H54 (cell line): ENCODE results near the gene MAGI2.
A peak's percentile ranks its signal among the peaks of the same experiment; 100 is the strongest.

Source experiments
- DNase-seq: peaks from one replicate; pipeline ENCODE4 v3.0.0; 2011; ENCODE audit warnings: low spot score, mixed read lengths; ENCODE audit not compliant: insufficient read length
- FAIRE-seq: peaks from 3 replicates; lab custom pipeline; 2011; peaks lifted over from hg19 to GRCh38; lab: Jason Lieb, UNC
- POLR2A ChIP-seq: IDR thresholded peaks from 2 replicates; pipeline ENCODE4 v1.6.1; 2011; ENCODE audit warnings: low read depth, mild to moderate bottlenecking, low read length

MAGI2 gene

GRCh38 chr7:79332091-79332490 lies 121.4 kb downstream of the MAGI2 start:
- TF ChIP-seq POLR2A = no peak
- no peak for DNase-seq
- no peak for FAIRE-seq

GRCh38 chr7:79329464-79329863 lies 124.0 kb downstream of the MAGI2 start:
- TF ChIP-seq POLR2A = no peak

GRCh38 chr7:79320741-79321473 lies 132.6 kb downstream of the MAGI2 start:
- no peak for DNase-seq
- no peak for TF ChIP-seq POLR2A
- FAIRE-seq = peak; percentile 48

More at GRCh38 chr7:79329464-79329863, 124.0 kb downstream of the MAGI2 start:
- FAIRE-seq (no peak), DNase-seq (no peak)

GRCh38 chr7:79319369-79319768 lies 134.1 kb downstream of the MAGI2 start:
- FAIRE-seq (no peak), DNase-seq (no peak)
- TF ChIP-seq POLR2A = no peak

- peak; percentile 53 for DNase-seq
- peak; percentile 100 for FAIRE-seq
- no peak for TF ChIP-seq POLR2A
Observed at GRCh38 chr7:79317728-79318127, 135.7 kb downstream of the MAGI2 start.

GRCh38 chr7:79312022-79312421 lies 141.4 kb downstream of the MAGI2 start:
- FAIRE-seq (no peak), DNase-seq (no peak)
- no peak for TF ChIP-seq POLR2A

- FAIRE-seq (no peak), DNase-seq (no peak)
- no peak for TF ChIP-seq POLR2A
Observed at GRCh38 chr7:79308192-79308591, 145.3 kb downstream of the MAGI2 start.

- no peak for TF ChIP-seq POLR2A
- DNase-seq = no peak
- no peak for FAIRE-seq
Observed at GRCh38 chr7:79307376-79307775, 146.1 kb downstream of the MAGI2 start.

GRCh38 chr7:79304711-79305110 lies 148.8 kb downstream of the MAGI2 start:
- DNase-seq (no peak), FAIRE-seq (peak; percentile 36)
- no peak for TF ChIP-seq POLR2A

- FAIRE-seq (no peak), DNase-seq (no peak)
- TF ChIP-seq POLR2A = no peak
Observed at GRCh38 chr7:79302293-79302692, 151.2 kb downstream of the MAGI2 start.

- no peak for DNase-seq
- no peak for TF ChIP-seq POLR2A
- no peak for FAIRE-seq
Observed at GRCh38 chr7:79301419-79301818, 152.0 kb downstream of the MAGI2 start.

GRCh38 chr7:79300573-79300972 lies 152.9 kb downstream of the MAGI2 start:
- FAIRE-seq (no peak), DNase-seq (no peak)
- TF ChIP-seq POLR2A = no peak

- DNase-seq = no peak
- peak; percentile 86 for FAIRE-seq
- no peak for TF ChIP-seq POLR2A
Observed at GRCh38 chr7:79298145-79298760, 155.2 kb downstream of the MAGI2 start.

- DNase-seq (no peak), FAIRE-seq (no peak)
- TF ChIP-seq POLR2A = no peak
Observed at GRCh38 chr7:79296553-79297320, 156.7 kb downstream of the MAGI2 start.
